Measurements from ENCODE around the gene RUNX3. TPM values are rescaled to one million over a fixed set of nuclear protein-coding genes. Genes with fewer than 3 reads are reported as not detected.

The RUNX3 gene
- total RNA-seq, 2 experiments from 2014 or later: 180 to 183 TPM

DNA sequence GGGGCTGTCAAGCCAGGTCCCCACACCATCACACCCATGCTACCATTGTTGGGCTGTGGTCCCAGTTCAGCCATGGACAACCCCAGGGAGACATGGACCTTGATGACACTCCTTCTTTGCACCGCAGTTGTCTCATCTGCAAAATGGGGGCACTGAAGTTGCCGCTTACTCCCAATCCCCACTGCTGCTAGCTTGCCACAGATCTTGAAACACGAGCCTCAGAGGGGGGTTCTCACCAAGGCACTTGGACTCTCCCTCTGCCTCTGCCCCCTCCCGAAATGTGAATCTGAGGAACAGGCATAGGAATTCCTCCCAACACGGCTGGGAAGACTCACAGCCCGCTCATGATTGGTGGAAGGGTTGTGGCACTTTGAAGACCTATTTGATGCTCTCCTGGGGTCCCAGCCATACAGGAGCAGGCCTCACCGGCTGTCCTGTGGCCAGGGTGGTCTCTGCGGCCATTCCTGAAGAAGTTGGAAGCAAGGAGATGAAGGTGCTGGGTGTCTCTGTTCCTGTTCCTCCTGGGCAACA lies 31.1 kb downstream of the RUNX3 start:
- no peaks in the 10 kb centered on the region for H3K9me3 Mint-ChIP-seq
- no peaks in the 10 kb centered on the region for H3K27me3 Mint-ChIP-seq
- ATAC-seq (peak; percentile 2), DNase-seq (peak; percentile 51)
- TF ChIP-seq, protein P1, sequence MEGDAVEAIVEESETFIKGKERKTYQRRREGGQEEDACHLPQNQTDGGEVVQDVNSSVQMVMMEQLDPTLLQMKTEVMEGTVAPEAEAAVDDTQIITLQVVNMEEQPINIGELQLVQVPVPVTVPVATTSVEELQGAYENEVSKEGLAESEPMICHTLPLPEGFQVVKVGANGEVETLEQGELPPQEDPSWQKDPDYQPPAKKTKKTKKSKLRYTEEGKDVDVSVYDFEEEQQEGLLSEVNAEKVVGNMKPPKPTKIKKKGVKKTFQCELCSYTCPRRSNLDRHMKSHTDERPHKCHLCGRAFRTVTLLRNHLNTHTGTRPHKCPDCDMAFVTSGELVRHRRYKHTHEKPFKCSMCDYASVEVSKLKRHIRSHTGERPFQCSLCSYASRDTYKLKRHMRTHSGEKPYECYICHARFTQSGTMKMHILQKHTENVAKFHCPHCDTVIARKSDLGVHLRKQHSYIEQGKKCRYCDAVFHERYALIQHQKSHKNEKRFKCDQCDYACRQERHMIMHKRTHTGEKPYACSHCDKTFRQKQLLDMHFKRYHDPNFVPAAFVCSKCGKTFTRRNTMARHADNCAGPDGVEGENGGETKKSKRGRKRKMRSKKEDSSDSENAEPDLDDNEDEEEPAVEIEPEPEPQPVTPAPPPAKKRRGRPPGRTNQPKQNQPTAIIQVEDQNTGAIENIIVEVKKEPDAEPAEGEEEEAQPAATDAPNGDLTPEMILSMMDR (IDR thresholded peaks at IDR 0.05): no peak
- H3K36me3 Mint-ChIP-seq (ENCODE audit: low read depth): peaks cover 28% of the 10 kb centered on the region
- POLR2A ChIA-PET: interaction anchor here (0.6 to 2.2 kb wide), 8 partner anchors 12 to 48 kb away, joined by 3 to 8 read pairs (median 4); no protein-coding TSS in a partner anchor
- peaks cover 38% of the 10 kb centered on the region for H3K4me1 Mint-ChIP-seq (ENCODE audit: low read depth)
- H3K27ac Mint-ChIP-seq: peak overlapping the region; percentile 68
- H3K4me3 Mint-ChIP-seq: peak overlapping the region; percentile 27
- intact Hi-C loops (cut with micrococcal nuclease): loop anchor here (10.0 kb wide), 1 partner anchor 54 kb away; no protein-coding TSS in a partner anchor
- CTCF ChIA-PET: interaction anchor here (1.0 to 3.0 kb wide), 12 partner anchors 15 to 241 kb away, joined by 3 to 12 read pairs (median 3); partner anchors contain the start of gene RUNX3

DNA sequence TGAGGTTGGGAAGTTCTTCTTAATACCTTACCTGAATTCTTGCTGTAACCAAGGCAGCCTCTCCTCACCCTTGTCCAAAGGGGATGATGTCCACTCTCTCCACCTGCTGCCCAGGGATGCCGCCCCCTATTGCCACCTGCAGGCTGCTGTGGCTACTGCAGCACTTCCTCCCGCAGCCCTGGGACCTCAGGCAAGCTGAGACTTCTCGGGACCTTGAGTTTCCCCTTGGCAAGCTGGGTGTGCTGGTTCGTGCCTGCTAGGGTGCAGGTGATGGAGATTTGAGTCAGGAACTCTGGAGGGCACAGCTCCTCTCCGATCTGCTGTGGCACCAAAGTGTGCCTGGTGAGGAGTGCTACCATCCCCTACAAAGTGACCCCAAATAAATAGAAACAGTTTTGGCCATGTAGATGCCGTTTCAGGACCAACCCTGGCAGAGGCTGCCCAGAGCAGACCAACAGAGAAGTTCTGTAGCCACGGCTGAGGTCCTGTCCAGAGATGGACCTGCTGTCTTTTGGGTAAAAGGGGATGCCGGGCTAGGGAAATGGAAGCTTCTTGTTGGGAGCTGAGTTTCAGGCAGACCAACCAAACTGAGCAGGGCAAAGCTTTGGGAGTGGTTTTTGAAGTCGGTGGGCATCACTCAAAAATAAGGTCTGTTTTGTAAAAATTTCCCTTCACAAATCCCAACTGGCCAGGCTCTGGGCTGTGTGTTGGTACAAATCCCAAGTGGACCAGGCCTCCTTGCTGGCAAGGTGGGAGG lies 31.7 kb downstream of the RUNX3 start:
- ChIA-PET POLR2A (interaction anchor here (0.6 to 2.2 kb wide), 12 partner anchors 8 to 135 kb away, joined by 3 to 8 read pairs (median 4); no protein-coding TSS in a partner anchor), CTCF (interaction anchor here (0.6 to 3.0 kb wide), 20 partner anchors 11 to 241 kb away, joined by 3 to 12 read pairs (median 4); partner anchors contain the start of gene RUNX3)
- Mint-ChIP-seq H3K27me3 (no peaks in the 10 kb centered on the region), H3K27ac (peak overlapping the region; percentile 68), H3K4me3 (peak overlapping the region; percentile 27), H3K36me3 (ENCODE audit: low read depth) (peaks cover 24% of the 10 kb centered on the region), H3K4me1 (ENCODE audit: low read depth) (peaks cover 38% of the 10 kb centered on the region), H3K9me3 (no peaks in the 10 kb centered on the region)
- DNase-seq (peak; percentile 78), ATAC-seq (peak; percentile 45)
- TF ChIP-seq, protein P1 (IDR thresholded peaks at IDR 0.05): peak; percentile 95
- intact Hi-C loops (cut with micrococcal nuclease): loop anchor here (10.0 kb wide), 1 partner anchor 54 kb away; no protein-coding TSS in a partner anchor

DNA sequence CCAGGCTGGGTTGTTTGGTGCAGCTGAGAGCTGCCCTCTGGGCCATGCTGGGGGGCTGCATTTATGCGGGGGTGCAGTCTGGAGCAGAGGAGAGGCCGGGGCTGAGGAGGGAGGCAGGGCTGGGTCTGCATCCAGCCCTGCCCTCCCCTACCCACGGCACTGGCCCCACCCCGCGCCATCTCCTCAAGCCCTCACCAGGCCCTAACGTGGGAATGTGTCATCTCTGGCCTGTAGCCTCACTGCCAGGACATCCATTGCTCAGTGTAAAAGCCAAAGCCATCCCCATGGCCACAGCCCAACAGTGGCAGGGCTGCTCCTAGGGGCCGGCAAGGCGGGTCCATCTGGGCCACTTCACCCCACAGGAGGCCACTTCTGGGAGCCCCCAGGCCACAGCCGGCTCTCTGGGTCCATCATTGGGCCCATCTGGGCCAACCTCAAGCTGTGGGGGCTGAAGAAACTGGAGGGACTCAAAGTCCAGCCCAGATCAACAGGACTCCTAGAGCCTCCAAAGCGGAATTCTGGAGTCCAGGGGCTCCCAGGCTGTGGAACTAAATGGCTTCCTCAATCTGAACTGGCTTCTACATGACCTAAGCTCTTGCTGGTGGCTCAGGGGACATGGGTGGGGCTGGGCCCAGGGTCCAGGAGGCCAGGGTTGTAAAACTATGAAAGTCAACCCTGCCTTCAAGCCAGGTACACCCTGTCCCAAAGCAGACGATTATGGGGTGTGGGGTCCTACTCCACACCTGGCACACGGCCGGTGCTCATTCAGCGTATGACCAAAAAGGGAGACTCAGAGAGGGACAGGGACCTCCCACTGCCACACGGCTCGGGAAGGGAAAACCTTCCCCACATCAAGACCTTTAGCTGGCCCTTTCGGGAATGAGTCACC lies 32.6 kb downstream of the RUNX3 start:
- intact Hi-C loops (cut with micrococcal nuclease): loop anchor here (10.0 kb wide), 1 partner anchor 53 kb away; no protein-coding TSS in a partner anchor

DNA sequence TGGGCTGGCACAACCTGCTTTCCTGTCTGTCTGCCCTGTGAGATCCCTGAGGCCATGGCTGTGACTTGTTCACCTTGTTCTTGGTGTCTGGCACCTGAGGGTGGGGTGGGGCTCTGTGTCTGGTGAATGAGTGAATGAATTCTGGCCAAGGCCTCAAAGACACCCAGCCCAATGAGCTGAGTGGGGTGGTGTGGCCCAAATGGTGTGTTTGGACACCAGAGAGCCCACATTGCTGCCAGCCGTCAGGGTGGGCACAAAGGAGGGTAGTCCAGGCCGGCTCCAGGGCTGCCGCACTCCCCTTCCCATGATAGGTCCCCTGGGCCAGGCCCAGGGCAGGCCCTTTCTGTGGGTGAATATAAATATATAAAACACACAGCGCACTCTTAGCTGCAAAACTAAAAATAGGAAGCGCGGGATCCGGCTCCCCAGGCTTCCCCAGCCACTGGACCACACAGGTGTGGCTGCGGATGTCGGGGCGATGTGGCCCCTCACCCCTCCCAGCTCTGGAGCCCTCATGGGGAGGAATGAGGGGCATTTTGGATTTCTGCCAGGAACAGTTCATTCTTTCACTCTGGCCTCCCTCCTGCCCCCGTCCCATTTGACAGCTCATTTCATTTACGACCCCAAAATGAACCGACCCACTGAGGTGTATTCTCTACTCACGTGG lies 33.3 kb downstream of the RUNX3 start:
- ChIA-PET POLR2A (interaction anchor here (1.3 to 2.1 kb wide), 3 partner anchors 9 to 17 kb away, joined by 4 to 6 read pairs (median 4); no protein-coding TSS in a partner anchor), CTCF (interaction anchor here (0.6 to 3.0 kb wide), 9 partner anchors 10 to 229 kb away, joined by 3 to 12 read pairs (median 3); no protein-coding TSS in a partner anchor)
- Mint-ChIP-seq H3K4me3 (no peak overlapping the region), H3K27me3 (no peaks in the 10 kb centered on the region), H3K4me1 (ENCODE audit: low read depth) (peaks cover 33% of the 10 kb centered on the region), H3K9me3 (peaks cover 12% of the 10 kb centered on the region), H3K27ac (no peak overlapping the region), H3K36me3 (ENCODE audit: low read depth) (peaks cover 24% of the 10 kb centered on the region)
- intact Hi-C loops (cut with micrococcal nuclease): loop anchor here (10.0 kb wide), 1 partner anchor 52 kb away; no protein-coding TSS in a partner anchor
- DNase-seq (no peak), ATAC-seq (no peak)
- TF ChIP-seq, protein P1 (IDR thresholded peaks at IDR 0.05): no peak

More for the DNA sequence above, 32.6 kb downstream of the RUNX3 start:
- peak overlapping the region; percentile 42 for H3K27ac Mint-ChIP-seq
- ATAC-seq (peak; percentile 5), DNase-seq (no peak)
- TF ChIP-seq, protein P1 (IDR thresholded peaks at IDR 0.05): no peak
- peak overlapping the region; percentile 17 for H3K4me3 Mint-ChIP-seq
- no peaks in the 10 kb centered on the region for H3K27me3 Mint-ChIP-seq
- peaks cover 38% of the 10 kb centered on the region for H3K4me1 Mint-ChIP-seq (ENCODE audit: low read depth)
- H3K9me3 Mint-ChIP-seq: peaks cover 6% of the 10 kb centered on the region
- peaks cover 27% of the 10 kb centered on the region for H3K36me3 Mint-ChIP-seq (ENCODE audit: low read depth)
- ChIA-PET POLR2A (interaction anchor here (0.6 to 2.2 kb wide), 10 partner anchors 8 to 136 kb away, joined by 3 to 8 read pairs (median 4); no protein-coding TSS in a partner anchor), CTCF (interaction anchor here (0.6 to 3.0 kb wide), 19 partner anchors 10 to 228 kb away, joined by 3 to 12 read pairs (median 4); no protein-coding TSS in a partner anchor)
